DMS79 treated with DMSO at 0.1 percent for 48 hours (cell line): ENCODE results near the gene GSG1L.

Experiments used
- DNase-seq: peaks from one replicate; lab custom pipeline; 2025; lab: John Stamatoyannopoulos, UW

Gene GSG1L

GRCh38 chr16:27774779-27775178, 288.7 kb downstream of the GSG1L start:
- DNase-seq: no peak

DNA sequence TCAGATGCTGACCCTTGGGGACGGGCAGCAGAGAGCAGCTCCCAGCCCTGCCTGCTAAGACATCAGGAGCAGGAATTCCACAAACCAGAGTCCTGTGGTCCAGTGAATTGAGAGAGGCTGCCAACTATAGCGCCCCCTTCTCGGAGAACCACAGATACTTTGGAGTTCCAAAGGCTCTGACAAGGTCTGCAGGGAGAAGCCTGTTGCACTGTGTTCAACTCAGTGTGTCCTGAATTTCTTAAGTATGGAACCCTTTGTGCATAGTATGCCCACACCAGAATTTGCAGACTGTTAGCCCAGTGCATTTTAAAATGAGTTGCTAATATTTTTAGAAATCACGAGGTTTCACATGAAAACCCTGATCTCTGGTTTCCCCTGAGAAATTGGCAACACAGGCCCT, 290.2 kb downstream of the GSG1L start:
- no peak for DNase-seq

DNA sequence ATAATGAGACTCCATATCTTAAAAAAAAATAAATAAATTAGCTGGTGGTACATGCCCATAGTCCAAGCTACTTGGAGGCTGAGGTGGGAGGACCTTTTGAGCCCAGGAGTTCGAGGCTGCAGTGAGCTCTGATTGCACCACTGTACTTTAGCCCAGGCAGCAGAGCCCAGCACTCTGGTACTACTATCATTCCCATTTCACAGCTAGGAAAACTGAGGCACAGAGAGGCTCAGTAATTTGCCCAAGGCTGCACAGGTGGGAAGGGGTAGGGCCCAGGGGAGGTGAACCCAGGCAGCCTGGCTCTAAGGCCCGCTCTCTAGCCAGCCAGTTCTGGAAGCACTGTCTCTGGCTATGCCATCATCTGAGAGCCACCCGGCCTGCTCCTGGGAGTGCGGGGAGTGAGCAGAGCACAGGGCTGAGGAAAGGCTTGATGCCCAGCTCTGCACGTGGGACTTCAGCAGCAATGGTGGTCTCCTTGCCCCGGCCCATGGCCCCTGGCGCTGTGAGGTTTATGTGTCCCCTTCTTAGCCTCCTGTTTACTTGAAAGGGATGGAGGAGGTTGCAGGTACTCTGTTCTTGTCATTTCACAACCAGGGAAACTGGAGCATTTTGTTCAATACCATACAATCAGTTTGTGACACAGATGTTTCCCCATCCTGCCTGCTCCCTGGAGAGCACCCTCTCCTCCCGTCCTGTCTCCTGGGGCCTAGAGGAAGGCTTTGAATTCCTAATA, 291.3 kb downstream of the GSG1L start:
- DNase-seq: no peak

GRCh38 chr16:27771201-27771910, 292.2 kb downstream of the GSG1L start:
- no peak for DNase-seq

DNA sequence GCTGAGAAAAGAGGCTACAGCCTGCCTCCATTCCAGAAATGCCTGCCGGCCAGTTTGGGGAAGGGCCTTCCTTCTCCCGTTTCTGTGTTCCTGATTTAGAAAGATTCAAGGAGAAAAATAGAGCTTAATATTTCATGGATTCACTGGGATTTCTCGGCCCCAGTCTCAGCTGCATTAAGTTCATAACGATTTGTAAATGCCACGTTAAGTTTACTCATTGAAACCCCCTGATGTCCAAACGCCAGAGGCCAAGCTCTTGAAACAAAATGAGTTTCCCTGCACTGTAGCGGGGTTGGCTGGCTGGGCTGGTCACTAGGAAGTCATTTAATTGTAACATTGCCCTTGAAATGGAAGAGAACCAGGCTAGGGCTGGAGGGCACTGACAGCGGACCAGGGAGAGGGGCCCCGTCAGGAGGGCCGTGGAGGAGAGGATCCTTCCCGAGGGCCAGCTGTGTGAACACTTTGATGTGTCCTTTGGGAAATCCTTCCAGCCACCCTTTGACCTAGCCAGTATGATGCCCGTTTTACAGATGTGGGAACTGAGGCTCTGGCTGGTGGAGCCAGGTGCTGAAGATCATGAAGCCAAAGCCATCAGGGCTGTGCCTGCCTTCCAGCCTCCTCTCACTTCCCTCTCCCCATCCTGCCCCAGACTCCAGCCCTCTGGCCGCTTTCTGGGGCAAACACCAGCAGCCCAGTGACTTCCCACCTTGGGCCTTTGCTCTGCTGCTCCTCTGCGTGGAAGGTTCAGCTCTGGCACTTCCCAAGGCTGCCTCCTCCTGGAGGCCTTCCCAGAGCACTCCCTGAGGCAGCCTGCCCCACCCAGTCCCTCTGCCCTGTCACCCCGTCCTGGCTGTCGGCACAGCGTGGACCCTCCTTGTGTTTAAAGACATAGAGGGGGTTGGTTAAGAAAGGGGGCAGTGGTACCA, 293.0 kb downstream of the GSG1L start:
- no peak for DNase-seq

GRCh38 chr16:27769561-27770255, 293.8 kb downstream of the GSG1L start:
- no peak for DNase-seq

- no peak for DNase-seq
Measured at GRCh38 chr16:27768651-27769272, 294.8 kb downstream of the GSG1L start.

DNA sequence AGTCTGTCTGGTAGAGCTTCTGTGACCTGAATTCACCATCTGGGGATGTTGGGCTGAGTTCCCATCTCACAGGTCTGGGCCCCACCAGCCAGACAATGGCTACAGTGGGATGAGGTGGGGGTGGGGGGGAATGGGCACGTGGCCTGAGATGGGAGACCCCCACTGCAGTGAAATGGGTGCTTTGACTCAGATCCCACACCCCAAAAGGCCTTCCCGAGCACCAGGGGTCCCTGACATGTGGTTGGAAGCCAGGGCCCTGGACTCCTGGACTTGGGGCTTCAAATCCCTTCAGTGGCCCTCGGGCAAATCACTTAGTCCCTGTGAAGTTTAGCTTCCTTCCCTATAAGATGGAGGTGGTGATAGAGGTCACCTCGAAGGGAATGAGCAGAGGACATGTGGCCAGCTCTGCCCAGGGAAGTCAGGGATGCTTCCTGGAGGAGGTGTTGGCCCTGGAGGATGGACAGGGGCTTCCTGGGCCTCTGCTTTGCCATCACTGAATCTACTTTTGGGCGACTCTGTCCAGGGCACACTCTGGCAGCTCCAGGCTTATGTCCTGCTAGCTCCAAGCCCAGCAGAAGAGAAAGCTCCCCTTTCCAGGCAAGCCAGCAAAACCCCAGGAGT, 295.4 kb downstream of the GSG1L start:
- no peak for DNase-seq

- no peak for DNase-seq
Measured at GRCh38 chr16:27767081-27767480, 296.4 kb downstream of the GSG1L start.

GRCh38 chr16:27766236-27766925, 297.1 kb downstream of the GSG1L start:
- no peak for DNase-seq

DNA sequence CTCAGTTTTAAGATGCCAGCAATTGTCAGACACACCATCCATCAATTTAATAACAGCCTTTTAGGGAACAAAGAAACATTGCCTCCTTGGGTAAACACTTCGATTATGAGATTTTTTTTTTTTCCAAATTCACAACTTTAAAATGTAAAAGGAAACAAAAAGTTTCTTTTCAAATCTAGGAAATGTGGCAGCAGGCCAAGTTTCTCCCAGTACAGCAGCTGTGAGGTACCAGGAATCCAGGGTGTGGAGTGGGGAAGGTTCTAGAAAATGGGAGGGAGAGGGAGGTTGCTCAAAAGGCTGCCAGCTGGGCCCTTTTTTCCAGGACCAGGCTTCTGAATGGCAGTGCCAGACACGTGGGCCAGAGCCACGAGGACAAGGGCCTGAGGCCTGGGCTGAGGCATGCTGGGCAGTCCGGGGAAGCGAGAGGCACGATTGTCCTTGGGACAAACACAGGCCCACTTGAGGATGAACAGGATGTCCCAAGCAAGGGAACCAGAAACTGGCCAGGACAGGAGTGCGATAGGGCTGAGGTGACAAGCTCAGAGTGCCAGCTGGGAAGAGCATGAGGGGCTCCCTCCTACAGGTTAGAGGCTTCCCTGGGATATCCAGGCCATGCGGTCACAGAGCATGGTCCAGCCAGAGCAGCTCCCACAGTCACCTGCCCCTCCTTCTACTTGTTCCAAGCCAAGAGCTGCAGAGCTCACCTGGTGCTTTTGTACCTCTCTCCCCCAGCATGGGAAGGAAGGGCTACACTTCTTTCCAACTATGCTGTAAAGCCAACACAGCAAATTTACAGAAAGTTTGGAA, 298.4 kb downstream of the GSG1L start:
- no peak for DNase-seq

DNA sequence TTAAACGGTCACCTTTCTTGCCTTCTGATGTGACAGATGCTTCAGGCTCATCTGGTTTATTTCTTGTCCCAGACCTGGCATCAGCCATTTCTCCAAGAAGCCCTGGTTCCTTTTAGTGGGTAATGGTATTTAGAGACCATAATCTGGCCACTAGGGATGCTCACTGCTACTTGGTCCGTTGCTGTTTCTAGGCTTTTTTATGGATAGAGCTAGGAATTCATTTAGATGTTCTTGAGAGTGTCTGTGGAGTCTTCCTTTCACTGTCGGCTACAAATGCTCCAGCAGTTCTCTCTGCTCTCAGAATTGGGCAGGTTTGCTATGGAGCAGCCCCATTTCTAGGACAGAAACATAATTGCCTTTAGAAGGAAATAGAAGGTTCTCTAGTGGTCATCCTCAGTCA, 299.1 kb downstream of the GSG1L start:
- no peak for DNase-seq

GRCh38 chr16:27762441-27762840, 301.1 kb downstream of the GSG1L start:
- DNase-seq: no peak

- no peak for DNase-seq
Measured at GRCh38 chr16:27761816-27762215, 301.7 kb downstream of the GSG1L start.

DNA sequence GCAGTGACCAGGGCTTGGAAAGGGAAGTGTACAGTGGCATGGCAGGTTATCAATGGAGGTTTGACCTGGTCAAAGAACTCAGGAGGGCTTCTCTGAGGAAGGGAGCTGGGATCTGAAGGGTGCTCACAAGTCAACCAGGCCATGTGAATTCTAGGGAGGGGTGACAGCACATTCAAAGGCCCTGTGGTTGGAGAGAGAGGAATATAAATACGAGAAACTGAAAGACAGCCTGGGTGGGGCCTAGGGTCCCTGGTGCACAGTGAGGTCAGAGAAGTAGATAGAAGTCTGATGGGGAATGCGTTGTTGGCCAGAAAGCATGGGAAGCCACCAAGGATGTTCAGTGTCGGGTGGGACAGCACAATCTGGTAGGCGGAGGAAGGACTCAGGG, 302.7 kb downstream of the GSG1L start:
- DNase-seq: no peak

DNA sequence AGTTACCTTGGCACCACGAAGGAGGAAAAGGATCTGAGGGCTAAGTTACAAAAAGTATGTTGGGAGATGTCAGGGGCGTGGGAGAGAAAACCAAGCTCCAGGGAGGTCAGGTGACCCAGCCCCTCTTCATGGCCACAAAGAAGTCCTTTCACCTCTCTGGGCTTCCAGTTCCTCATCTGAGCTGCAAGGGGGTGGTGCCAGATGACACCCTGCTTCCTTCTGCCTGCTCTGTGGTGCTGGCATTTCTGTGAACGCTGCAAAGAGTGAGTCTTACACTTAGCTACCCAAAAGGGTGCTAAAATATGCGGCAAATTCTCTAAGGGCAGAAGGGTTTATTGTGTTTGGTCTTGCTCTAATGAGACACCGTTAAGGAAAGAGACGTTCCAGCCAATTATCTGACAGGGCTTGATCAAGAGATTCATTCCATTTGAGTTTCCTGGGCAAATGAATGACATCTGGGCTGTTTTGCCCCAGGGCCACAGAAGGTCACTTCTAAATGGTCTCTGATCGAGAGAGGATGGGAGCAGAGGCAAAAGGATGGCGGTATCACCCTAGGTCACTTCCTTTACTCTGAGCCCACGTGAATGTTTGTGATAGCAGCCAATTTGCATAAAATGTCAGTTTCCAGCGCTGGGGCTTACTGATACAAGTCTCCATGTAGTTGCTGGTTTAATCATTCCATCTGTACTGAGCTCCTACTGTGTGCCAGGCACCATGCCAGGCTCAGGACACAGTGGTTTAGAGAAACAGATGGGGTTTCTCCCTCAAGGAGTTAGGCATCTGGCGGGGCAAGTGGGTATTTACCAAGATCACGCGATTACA, 303.3 kb downstream of the GSG1L start:
- no peak for DNase-seq

- no peak for DNase-seq
Measured at GRCh38 chr16:27759301-27759871, 304.1 kb downstream of the GSG1L start.

GRCh38 chr16:27758544-27758943, 305.0 kb downstream of the GSG1L start:
- no peak for DNase-seq
